ENCODE results near the gene CPNE2. TPM values are rescaled to one million over a fixed set of nuclear protein-coding genes. Genes with fewer than 3 reads are reported as not detected.

The CPNE2 gene
- total and polyA plus RNA-seq, 2 of the 8 experiments (the other 6 are each of a cell fraction or from before 2014, with no cell fraction given): 10.6 to 39.5 TPM

GRCh38 chr16:57150682-57151330 lies 58.4 kb downstream of the CPNE2 start (continued):
- TF ChIP-seq CBX8 (IDR thresholded peaks at IDR 0.05; ENCODE audit: borderline replicate concordance, low read depth, low read length) (no peak), JUN (IDR thresholded peaks at IDR 0.05; ENCODE audit: low read depth, low read length) (no peak), RBBP5 (IDR thresholded peaks at IDR 0.05; ENCODE audit: borderline replicate concordance, low read depth, low read length) (no peak), POLR2A (IDR thresholded peaks at IDR 0.05; ENCODE audit: control extremely low read depth in 1 of 2, low read depth in 2 of 2, low read length in 2 of 2) (no peak), CTCF (IDR thresholded peaks at IDR 0.05; ENCODE audit: control extremely low read depth in 1 of 3, insufficient read depth in 1 of 3, low read depth in 1 of 3, low read length in 3 of 3) (peak in 1 of 3 experiments; percentile 8; a peak in 1 of 4 replicates), CBX5 (IDR thresholded peaks at IDR 0.05; ENCODE audit: low read depth, low read length) (no peak)
